ENCODE measurements around the gene TTC23L. TPM values are rescaled to one million over a fixed set of nuclear protein-coding genes. Genes with fewer than 3 reads are reported as not detected.

TTC23L gene
- total and polyA plus RNA-seq, 7 donors: 0.05 TPM; not detected in 6

DNA sequence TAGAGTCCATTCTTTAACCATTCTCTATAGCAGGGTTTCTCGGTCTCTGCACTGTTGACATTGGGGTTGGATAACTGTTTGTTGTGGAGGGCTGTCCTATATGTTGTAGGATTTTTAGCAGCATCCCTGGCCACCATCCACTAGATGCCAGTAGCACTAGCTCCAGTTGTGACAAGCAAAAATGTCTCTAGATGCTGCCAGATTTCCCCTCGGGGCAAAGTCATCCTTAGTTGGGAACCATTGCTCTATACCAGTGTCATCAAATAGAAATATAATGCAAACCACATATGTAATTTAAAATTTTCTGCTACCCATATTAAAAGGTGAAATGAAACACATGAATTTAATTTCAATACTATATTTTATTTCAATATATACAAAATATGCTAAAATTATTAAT, 2.9 kb downstream of the TTC23L start:
- no peak for TF ChIP-seq CTCF (IDR thresholded peaks at IDR 0.05)
- H3K36me3 ChIP-seq (ENCODE audit: insufficient read depth in 1 of 2, low read depth in 1 of 2): no peaks in the 10 kb centered on the region
- H3K4me1 ChIP-seq: no peaks in the 10 kb centered on the region
- no peak overlapping the region for H3K4me3 ChIP-seq
- ATAC-seq (no peak), DNase-seq (no peak)
- intact Hi-C loops (cut with DNase I): no loop called here
- no peaks in the 10 kb centered on the region for H3K9me3 ChIP-seq
- WGBS, 3 donors: 76 to 87% (median 85%) methylated on average over 2 of the region's 2 CpGs
- no peak overlapping the region for H3K27ac ChIP-seq
- peaks cover 0 to 17% (median 2%) of the 10 kb centered on the region in 3 donors for H3K27me3 ChIP-seq (ENCODE audit: insufficient read depth in 3 of 3, low read length in 2 of 3)

GRCh38 chr5:34842554-34842953, 3.6 kb downstream of the TTC23L start:
- no peak overlapping the region for H3K4me3 ChIP-seq
- intact Hi-C loops (cut with DNase I): no loop called here

GRCh38 chr5:34843497-34843896, 4.5 kb downstream of the TTC23L start:
- WGBS, 3 donors: 61 to 75% (median 65%) methylated on average over 2 of the region's 2 CpGs
- ATAC-seq: no peak
- DNase-seq: no peak
- Histone ChIP-seq H3K9me3 (no peaks in the 10 kb centered on the region), H3K4me1 (no peaks in the 10 kb centered on the region), H3K4me3 (no peak overlapping the region), H3K27ac (no peak overlapping the region), H3K27me3 (ENCODE audit: insufficient read depth in 3 of 3, low read length in 2 of 3) (peaks cover 0 to 17% (median 2%) of the 10 kb centered on the region in 3 donors), H3K36me3 (ENCODE audit: insufficient read depth in 1 of 2, low read depth in 1 of 2) (no peaks in the 10 kb centered on the region)
- intact Hi-C loops (cut with DNase I): no loop called here
- no peak for TF ChIP-seq CTCF (IDR thresholded peaks at IDR 0.05)

More at GRCh38 chr5:34842554-34842953, 3.6 kb downstream of the TTC23L start:
- DNase-seq: no peak
- no peaks in the 10 kb centered on the region for H3K4me1 ChIP-seq
- no peak for TF ChIP-seq CTCF (IDR thresholded peaks at IDR 0.05)
- WGBS, 3 donors: 93 to 95% (median 93%) methylated on average over 7 of the region's 7 CpGs
- no peak for ATAC-seq
- H3K36me3 ChIP-seq (ENCODE audit: insufficient read depth in 1 of 2, low read depth in 1 of 2): no peaks in the 10 kb centered on the region
- no peak overlapping the region for H3K27ac ChIP-seq
- peaks cover 0 to 17% (median 2%) of the 10 kb centered on the region in 3 donors for H3K27me3 ChIP-seq (ENCODE audit: insufficient read depth in 3 of 3, low read length in 2 of 3)
- H3K9me3 ChIP-seq: no peaks in the 10 kb centered on the region

DNA sequence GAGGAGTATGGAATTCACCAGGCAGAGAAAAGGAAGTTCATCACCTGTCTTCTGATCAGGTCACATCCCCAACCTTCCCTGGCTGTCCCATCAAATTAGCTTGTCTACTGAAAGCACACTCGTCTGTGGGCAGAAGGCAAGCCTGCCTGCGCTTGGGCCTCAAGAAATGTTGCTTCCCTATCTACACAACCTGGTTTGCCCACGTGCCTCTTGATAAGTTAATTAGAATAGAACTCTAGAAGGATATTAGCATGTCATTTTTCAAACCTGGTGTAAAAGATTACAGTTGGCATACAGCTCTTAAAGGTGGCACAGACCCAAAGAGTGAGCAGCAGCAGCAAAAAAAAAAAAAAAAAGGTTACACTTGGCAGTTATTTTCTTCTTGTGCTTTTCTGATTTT, 5.1 kb downstream of the TTC23L start:
- intact Hi-C loops (cut with DNase I): no loop called here
- DNase-seq: no peak
- no peak for ATAC-seq
- no peak overlapping the region for H3K4me3 ChIP-seq
- 68 to 86% (median 79%) methylated on average over 3 of the region's 3 CpGs for WGBS, 3 donors
- H3K4me1 ChIP-seq: no peaks in the 10 kb centered on the region
- no peaks in the 10 kb centered on the region for H3K9me3 ChIP-seq
- H3K27ac ChIP-seq: no peak overlapping the region
- H3K27me3 ChIP-seq (ENCODE audit: insufficient read depth in 3 of 3, low read length in 2 of 3): peaks cover 0 to 15% (median 2%) of the 10 kb centered on the region in 3 donors
- no peak for TF ChIP-seq CTCF (IDR thresholded peaks at IDR 0.05)
- H3K36me3 ChIP-seq (ENCODE audit: insufficient read depth in 1 of 2, low read depth in 1 of 2): no peaks in the 10 kb centered on the region

DNA sequence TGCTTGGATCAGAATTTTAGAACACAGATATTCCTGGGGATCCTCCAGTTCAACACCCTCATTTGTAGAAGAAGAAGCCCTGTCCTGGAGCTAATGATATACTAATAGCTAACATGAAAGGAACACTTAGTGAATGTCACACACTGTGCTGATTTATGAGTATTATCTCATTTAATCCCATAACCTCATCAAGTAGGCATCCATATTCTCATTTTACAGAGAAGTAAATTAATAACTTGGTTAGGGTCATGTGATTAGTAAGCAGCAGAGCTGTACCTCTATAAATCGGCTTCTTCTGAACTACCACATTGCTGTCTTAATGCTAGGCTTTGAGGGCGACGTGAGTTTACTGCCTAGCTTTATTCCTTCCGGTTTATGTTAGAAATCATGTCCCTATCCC, 6.0 kb downstream of the TTC23L start:
- ATAC-seq: no peak
- peaks cover 0 to 7% (median 2%) of the 10 kb centered on the region in 3 donors for H3K27me3 ChIP-seq (ENCODE audit: insufficient read depth in 3 of 3, low read length in 2 of 3)
- H3K27ac ChIP-seq: no peak overlapping the region
- H3K9me3 ChIP-seq: no peaks in the 10 kb centered on the region
- no peak for TF ChIP-seq CTCF (IDR thresholded peaks at IDR 0.05)
- no peaks in the 10 kb centered on the region for H3K36me3 ChIP-seq (ENCODE audit: insufficient read depth in 1 of 2, low read depth in 1 of 2)
- DNase-seq: no peak
- 56 to 66% (median 64%) methylated on average over 4 of the region's 4 CpGs for WGBS, 3 donors
- no peak overlapping the region for H3K4me3 ChIP-seq
- no peaks in the 10 kb centered on the region for H3K4me1 ChIP-seq
- intact Hi-C loops (cut with DNase I): no loop called here
